C1 segment of cervical spinal cord (tissue), 14 donors: ENCODE results near the gene EFHD2.
"Not testable (repeated sequence)": the region's sequence is repeated elsewhere in the genome, so short reads cannot be mapped to it uniquely, and the experiment has no call there.

ENCODE experiments used
- DNase-seq, 14 donors: peaks; one replicate each; lab custom pipeline; 2025; lab: John Stamatoyannopoulos, UW

The EFHD2 gene

GRCh38 chr1:15452866-15453571 is 43.3 kb downstream of the EFHD2 start:
- no peak for DNase-seq

DNA sequence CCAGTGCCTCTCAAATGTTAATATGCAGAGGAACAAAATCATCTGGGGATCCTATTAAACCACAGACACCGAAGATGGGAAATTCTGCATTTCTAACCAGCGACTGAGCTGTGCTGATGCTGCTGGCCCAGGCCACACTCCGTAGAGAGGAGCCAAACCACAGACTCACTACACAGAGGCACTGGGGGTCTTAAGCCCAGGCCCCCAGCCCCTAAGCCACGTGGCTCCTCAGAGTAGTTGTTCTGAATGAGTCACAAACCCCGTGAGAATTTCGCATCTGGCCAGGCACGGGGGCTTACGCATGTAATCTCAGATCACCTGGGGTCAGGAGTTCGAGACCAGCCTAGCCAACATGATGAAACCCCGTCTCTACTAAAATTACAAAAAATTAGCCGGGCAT is 44.0 kb downstream of the EFHD2 start:
- no peak for DNase-seq

DNA sequence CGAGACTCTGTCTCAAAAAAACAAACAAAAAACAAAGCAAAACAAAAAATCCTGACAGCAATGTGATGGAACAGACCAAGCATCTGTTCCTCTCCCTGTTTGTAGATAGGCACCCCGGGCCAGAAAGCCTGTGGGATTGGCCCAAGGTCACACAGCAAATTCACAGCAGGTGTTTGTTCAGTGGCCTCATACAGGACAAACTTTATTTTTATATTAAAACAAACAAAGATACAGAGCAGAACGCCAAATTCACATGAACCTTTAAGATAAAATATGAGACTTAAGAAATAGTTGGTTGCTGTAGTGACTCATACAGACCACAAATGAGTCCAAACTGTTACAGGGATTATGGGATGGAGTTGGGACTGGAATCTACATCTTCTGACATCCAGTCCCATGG is 44.6 kb downstream of the EFHD2 start:
- DNase-seq, result no peak

DNA sequence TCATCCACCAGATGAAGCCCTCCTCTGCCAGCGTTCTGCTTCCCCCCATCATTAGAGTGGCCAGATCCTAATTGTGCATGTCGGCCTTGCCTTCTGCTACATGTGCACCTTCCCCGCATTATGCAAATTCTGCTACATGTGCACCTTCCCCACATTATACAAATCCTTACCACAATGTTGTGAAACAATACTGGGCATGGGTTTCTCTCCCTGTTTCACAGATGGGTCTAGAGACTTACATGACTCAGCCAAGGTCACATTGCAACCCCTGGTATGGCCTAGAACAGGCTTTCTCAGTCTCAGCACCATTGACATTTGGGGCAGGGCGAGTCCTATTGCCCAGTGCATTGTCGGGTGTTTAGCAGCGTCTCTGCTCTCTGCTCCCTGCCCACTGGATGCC is 45.8 kb downstream of the EFHD2 start:
- no peak for DNase-seq

GRCh38 chr1:15456313-15456954 is 46.7 kb downstream of the EFHD2 start, which contains the start of gene CELA2A:
TSS of gene CELA2A (plus strand) at chr1:15456732. CDS start at chr1:15456754, 22 bp downstream.
- no peak for DNase-seq

DNA sequence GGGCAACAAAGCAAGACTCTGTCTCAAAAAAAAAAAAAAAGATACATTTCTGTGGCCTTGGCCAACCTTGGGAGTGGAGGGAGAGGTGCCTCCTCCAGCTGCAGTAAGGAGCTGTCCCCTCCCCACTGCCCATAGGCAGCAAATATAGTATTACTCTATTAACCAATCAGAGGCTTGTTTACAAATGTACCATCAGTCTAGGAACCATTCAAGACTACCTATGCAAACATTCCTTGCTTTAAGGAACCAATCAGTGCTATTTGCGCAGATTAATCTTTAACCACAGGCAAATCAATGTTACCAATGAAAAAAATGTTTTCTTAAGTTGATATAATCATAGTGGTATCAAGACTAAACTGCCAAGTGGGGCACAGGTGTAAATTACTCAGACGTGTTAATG is 47.9 kb downstream of the EFHD2 start:
- no peak for DNase-seq

DNA sequence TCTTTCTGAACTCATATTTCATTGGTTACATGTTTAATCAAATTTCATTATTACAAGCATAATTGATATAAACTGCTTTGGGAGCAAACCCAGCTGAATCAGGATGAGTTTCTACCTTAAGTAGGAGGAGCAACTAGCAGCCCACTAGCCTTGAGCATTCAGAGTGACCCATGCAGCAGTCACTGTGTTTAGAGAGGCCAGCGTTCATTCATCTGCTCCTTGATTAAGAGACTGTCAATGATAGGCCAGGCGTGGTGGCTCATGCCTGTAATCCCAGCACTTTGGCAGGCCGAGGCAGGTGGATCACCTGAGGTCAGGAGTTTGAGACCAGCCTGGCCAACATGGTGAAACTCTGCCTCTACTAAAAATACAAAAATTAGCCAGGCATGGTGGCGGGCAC is 48.7 kb downstream of the EFHD2 start:
- not testable (repeated sequence) for DNase-seq

DNA sequence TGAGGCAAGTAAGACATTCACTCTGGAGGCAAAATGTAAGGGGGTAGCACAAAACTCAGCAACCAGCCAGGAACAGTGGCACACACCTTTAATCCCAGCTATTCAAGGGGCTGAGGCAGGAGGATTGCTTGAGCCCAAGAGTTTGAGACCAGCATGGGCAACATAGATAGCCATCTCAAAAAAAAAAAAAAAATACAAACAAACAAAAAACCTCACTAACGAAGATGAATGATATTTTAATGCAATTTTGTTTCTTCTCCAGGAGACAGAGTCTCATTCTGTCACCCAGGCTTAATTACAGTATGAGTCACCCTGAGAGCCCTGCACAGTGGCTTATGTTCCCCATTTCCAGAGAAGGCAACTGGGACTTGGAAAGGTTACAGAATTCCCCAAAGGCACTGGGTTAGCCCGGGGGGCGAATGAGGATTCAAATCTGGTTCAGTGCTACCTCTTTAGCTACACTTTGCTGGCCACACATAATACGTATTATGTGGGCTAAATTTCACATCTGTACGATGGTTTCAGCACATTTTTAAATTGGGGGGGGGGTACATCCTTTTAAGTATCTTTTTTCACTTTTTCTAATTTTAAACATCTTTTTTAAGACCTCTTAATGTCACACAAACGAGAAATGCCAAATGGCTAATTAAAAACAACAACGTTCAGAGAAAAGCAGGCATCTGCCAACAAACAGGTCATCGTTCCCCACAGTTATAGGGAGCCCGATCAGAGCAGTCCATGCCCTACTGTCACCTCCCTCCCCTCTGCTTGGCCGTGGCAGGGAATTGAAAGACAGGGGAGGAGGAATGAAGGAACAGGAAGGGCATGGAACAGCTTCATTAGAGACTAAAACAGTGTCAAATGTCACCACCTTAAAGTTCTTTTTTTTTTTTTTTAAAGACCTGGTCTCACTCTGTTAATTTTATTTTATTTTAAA is 50.4 kb downstream of the EFHD2 start:
- DNase-seq, result no peak

- no peak for DNase-seq
These were observed 51.0 kb downstream of the EFHD2 start for GRCh38 chr1:15460708-15461095.

GRCh38 chr1:15463064-15463800 is 53.5 kb downstream of the EFHD2 start:
- not testable (repeated sequence) for DNase-seq

DNA sequence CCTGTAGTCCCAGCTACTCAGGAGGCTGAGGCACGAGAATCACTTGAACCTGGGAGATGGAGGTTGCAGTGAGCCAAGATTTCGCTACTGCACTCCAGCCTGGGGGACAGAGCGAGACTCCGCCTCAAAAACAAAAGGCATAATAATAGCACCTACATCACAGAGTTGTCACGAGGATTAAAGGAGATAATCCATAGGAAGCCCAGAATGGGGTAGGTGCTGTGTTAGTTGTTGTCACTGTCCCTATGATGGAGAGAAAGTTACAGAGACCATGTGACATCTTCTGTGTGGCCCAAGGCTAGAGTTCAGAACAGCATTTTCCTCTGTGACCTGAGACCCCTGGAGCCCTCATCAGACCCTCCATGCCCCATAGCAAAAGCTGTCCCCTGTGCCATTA is 54.2 kb downstream of the EFHD2 start:
- DNase-seq, result not testable (repeated sequence)

DNA sequence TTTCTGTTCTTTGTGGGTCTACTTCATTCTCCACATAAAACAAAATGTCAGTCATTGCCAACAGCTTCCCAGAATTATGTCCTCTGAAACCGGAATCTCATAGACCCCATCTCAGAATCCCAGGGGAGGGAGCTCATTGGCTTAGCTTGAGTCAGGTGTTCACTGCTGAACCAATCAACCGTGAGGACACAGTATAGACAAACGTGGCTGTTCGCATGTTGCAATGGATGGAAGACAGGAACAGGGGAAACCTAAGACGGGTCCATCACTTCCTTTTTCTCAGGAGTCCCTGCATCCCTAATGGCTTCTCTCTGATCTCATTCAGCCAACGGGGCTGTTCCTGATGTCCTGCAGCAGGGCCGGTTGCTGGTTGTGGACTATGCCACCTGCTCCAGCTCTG is 56.0 kb downstream of the EFHD2 start:
- DNase-seq, result no peak

GRCh38 chr1:15466955-15467625 is 57.4 kb downstream of the EFHD2 start:
- not testable (repeated sequence) for DNase-seq

GRCh38 chr1:15468145-15468544 is 58.5 kb downstream of the EFHD2 start:
- no peak for DNase-seq

DNA sequence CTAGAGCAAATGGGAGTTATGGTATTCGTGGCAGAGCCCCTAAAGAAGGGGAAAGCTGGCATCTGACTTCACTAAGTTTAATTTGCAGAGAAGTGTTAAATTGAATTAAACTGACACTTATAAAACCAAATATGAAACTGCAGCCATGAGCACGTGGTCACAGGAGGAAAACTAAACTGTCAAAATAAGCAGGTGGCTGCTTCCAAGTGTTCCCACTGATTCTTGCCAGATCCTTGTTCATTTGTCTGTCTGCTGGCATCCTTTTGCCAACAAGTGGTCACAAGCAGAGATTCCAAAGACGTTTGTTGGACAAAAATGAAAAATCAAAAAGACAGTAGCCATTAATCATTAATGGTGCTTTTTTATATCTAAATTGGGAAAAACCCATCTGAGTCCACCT is 59.7 kb downstream of the EFHD2 start:
- peak in 1 of 14 donors; percentile 29 for DNase-seq

DNA sequence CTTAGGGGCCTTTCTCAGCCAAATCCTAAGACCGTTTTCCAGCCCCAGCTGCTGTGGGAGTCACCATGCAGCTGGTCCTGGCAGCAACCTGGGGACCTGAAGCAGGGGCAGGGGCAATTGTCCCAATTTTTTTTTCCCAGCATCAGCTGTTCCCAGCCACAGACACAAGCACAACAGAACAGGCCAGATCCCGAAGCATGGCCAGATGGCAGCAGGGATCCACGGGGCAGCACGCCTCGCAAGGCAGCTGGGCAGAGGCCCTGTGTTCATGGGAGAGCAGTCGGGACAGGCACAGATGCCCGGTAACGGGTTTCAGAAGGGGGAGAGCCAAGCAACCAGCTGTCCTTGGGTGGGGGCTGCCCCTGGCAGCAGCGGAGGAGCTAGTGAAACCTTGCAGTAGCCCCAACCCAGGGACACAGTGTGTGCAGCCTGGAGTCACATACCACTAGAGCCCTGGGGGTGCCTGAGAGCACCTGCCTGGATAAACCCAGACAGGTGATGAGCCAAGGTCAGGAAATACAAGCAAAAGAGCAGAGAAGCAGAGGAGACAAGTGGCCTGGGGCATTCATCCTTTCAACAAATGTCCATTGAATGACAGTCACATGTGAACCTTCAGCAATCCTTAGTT is 60.2 kb downstream of the EFHD2 start:
- peak in 7 of 14 donors; percentile 2 to 60 (median 9) for DNase-seq

DNA sequence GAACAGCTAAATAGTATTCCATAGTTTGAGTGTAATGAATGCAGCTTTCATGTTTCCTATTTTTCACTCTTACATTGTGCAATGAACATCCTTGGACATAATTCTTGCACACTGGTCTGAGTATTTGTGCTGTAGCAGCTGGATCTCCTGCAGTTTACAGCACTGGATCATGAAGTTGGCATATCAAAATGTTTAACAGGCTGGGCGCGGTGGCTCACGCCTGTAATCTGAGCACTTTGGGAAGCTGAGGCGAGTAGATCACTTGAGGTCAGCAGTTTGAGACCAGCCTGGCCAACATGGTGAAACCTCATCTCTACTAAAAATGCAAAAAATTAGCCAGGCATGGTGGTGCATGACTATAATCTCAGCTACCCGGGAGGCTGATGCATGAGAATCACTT is 61.4 kb downstream of the EFHD2 start:
- not testable (repeated sequence) for DNase-seq

DNA sequence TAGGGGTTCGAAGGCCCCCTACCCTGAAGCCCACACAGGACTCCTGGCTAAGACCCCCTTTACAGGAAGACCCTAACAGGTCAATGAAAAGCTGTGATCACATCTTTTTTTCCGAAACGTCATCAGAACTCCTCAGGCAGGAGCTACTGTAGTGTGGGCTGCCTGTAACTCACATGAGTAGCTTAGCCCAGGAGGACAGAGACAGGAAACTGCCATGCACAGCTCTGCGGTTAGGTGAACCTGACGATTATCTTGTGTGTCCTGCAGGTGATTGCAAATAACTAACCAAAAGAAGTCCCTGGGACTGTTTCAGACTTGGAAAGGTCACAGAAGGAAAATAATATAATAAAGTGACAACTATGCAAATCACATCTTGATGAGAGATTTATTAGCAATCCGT is 62.0 kb downstream of the EFHD2 start:
- not testable (repeated sequence) for DNase-seq

- DNase-seq, result no peak
These were observed 62.9 kb downstream of the EFHD2 start for GRCh38 chr1:15472587-15472986.

DNA sequence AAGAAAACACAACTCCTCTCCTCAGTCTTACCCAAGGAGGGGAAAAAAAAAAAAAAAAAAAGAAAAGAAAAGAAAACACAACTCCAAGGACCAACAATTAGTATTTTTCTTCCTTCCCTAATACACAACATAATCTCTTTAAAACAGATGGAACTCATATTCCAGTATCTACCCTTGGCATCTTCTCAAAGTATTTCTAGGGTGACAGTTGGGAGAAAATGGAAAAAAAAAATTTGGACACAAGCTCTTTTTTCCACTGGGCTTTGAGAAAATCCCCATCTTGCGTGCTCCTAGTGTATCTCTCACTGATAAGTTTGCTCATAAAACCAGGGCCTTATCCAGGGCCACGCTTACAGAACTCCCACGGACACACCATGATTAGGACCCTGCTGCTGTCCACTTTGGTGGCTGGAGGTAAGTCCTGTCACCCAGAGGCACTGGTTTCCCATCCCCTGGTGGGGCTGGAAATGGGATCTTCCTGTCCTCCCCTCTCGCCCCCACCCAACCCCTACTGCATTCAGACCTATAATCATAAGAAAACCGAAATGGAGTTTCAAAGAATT is 66.1 kb downstream of the EFHD2 start, which contains the start of gene CELA2B:
Gene CELA2B, plus strand, starts transcription at position 353 of the 563 bp plus-strand sequence. Its CDS starts 22 bp downstream, at position 375.
- DNase-seq, result peak in 1 of 14 donors; percentile 10
